Psoas muscle (tissue), 8 donors: Measurements from ENCODE around the gene CACNA1A. TPM values are rescaled to one million over a fixed set of nuclear protein-coding genes. Genes with fewer than 3 reads are reported as not detected.

Source experiments
- ATAC-seq, 4 donors: fragments of 200-7000 bp; cut with Tn5 transposase; one replicate each; pipeline ENCODE4 v1.9.1; 2020; ENCODE audit warnings: moderate library complexity in 3 of 4, mild to moderate bottlenecking in 2 of 4
- DNase-seq, 2 donors: peaks; one replicate each; pipeline ENCODE4 v3.0.0-alpha.2; 2020
- H3K27ac ChIP-seq: fragments of 200-600 bp; one replicate; pipeline ENCODE4 v1.8.0; 2022
- H3K27me3 ChIP-seq, 3 donors: fragments of 200-600 bp in 1 of 3; one replicate each; pipeline versions ENCODE4 v1.6.1 to v1.8.0; 2013 to 2022; ENCODE audit warnings: low read length in 2 of 3, mild to moderate bottlenecking in 2 of 3, moderate library complexity in 1 of 3; ENCODE audit not compliant: insufficient read depth in 3 of 3
- H3K36me3 ChIP-seq, 2 donors: fragments of 200-600 bp in 1 of 2; one replicate each; pipeline versions ENCODE4 v1.6.1 to v1.8.0; 2013 to 2022; ENCODE audit warnings: low read depth in 1 of 2, mild to moderate bottlenecking in 1 of 2, moderate library complexity in 1 of 2; ENCODE audit not compliant: insufficient read depth in 1 of 2
- H3K4me1 ChIP-seq: fragments of 200-600 bp; one replicate; pipeline ENCODE4 v1.8.0; 2022
- H3K4me3 ChIP-seq: fragments of 200-600 bp; one replicate; pipeline ENCODE4 v1.8.0; 2022; ENCODE audit warnings: mild to moderate bottlenecking
- H3K9me3 ChIP-seq: fragments of 200-600 bp; one replicate; pipeline ENCODE4 v1.8.0; 2022
- CTCF ChIP-seq: fragments of 200-600 bp; IDR thresholded peaks from one replicate; pipeline ENCODE4 v1.8.0; 2022; ENCODE audit warnings: antibody characterized with exemption
- WGBS, 3 donors: extraction: QIAGEN DNeasy Blood & Tissue Kit; methylation state at CpG; one replicate each; pipeline versions ENCODE4 v1.1.6 to v1.1.7; 2013; 5-methylcytosine and 5-hydroxymethylcytosine counted together
- intact Hi-C, 2 donors: fragments of 100-400 bp; cut with DNase I; formaldehyde crosslinking; loops; one replicate each; pipeline versions ENCODE4 v1.11.0 to v1.14.2; 2022
- polyA plus RNA-seq, 3 donors: library from polyadenylated mRNA; stranded (reverse); fragments of 200-250 nt; gene quantifications; one replicate each; pipeline ENCODE4 v1.2.3, GENCODE V29; 2013
- total RNA-seq, 4 donors: library from RNA; stranded (reverse); fragmentation: NEBNext Ultra II Directional in 2 of 4; extraction: Animal tissue kit (Norgen Biotek cat#: 25700) in 2 of 4; gene quantifications; one replicate each; pipeline versions ENCODE4 v1.2.1 to v1.2.4, GENCODE V29; 2021 to 2023
- donor health status: healthy with polysubstance abuse.
- donor health status: DM: no; HTN: no; CAD: no; lungs with moderate emphysema.
- donor health status: Bipolar disorder and iron deficiency.
- donor health status: healthy.
- donor health status: DM: yes; HTN: yes; CAD: no.
- donor health status: DM: no; HTN: no; CAD: no.
- donor health status: DM: no; HTN: no; CAD: no.
- donor health status: DM: yes; HTN: yes; CAD: no.

The CACNA1A gene
- total and polyA plus RNA-seq, 7 donors, result 0.14 to 0.60 (median 0.36) TPM

GRCh38 chr19:13209484-13210338 lies 296.6 kb downstream of the CACNA1A start:
- no peaks in the 10 kb centered on the region for H3K9me3 ChIP-seq
- 77 to 84% (median 80%) methylated on average over 13 of the region's 13 CpGs for WGBS, 3 donors
- DNase-seq (no peak), ATAC-seq (peak in 1 of 4 donors; percentile 5)
- no peak overlapping the region for H3K4me3 ChIP-seq
- H3K27ac ChIP-seq, result no peak overlapping the region
- no peaks in the 10 kb centered on the region for H3K4me1 ChIP-seq
- H3K27me3 ChIP-seq, result peaks cover 0 to 21% (median 0%) of the 10 kb centered on the region in 3 donors
- no peak for TF ChIP-seq CTCF
- intact Hi-C loops, result no loop called here
- no peaks in the 10 kb centered on the region for H3K36me3 ChIP-seq

GRCh38 chr19:13208672-13209483 lies 297.4 kb downstream of the CACNA1A start:
- no peaks in the 10 kb centered on the region for H3K4me1 ChIP-seq
- H3K36me3 ChIP-seq, result no peaks in the 10 kb centered on the region
- H3K4me3 ChIP-seq, result peak overlapping the region; percentile 62
- 51 to 70% (median 64%) methylated on average over 39 to 52 of the region's 52 CpGs for WGBS, 3 donors
- no peak for ATAC-seq
- no peaks in the 10 kb centered on the region for H3K9me3 ChIP-seq
- intact Hi-C loops, result no loop called here
- H3K27ac ChIP-seq, result peak overlapping the region; percentile 46
- no peak for TF ChIP-seq CTCF
- peak in 1 of 2 donors; percentile 28 for DNase-seq
- peaks cover 0 to 21% (median 0%) of the 10 kb centered on the region in 3 donors for H3K27me3 ChIP-seq

- ATAC-seq (peak in 3 of 4 donors; percentile 11 to 37 (median 16)), DNase-seq (peak; percentile 42 to 69)
- Histone ChIP-seq H3K9me3 (no peaks in the 10 kb centered on the region), H3K27ac (peak overlapping the region; percentile 65), H3K4me1 (no peaks in the 10 kb centered on the region), H3K27me3 (peaks cover 0 to 21% (median 0%) of the 10 kb centered on the region in 3 donors), H3K4me3 (peak overlapping the region; percentile 62), H3K36me3 (no peaks in the 10 kb centered on the region)
- no peak for TF ChIP-seq CTCF
- 2 to 3% (median 2%) methylated on average over 31 to 39 of the region's 39 CpGs for WGBS, 3 donors
- intact Hi-C loops, result no loop called here
These were observed 298.2 kb downstream of the CACNA1A start for GRCh38 chr19:13207846-13208671.

GRCh38 chr19:13207237-13207845 lies 298.9 kb downstream of the CACNA1A start:
- no peak for TF ChIP-seq CTCF
- Histone ChIP-seq H3K27ac (peak overlapping the region; percentile 65), H3K36me3 (no peaks in the 10 kb centered on the region), H3K4me1 (no peaks in the 10 kb centered on the region), H3K4me3 (peak overlapping the region; percentile 62), H3K27me3 (peaks cover 0 to 21% (median 0%) of the 10 kb centered on the region in 3 donors), H3K9me3 (no peaks in the 10 kb centered on the region)
- no peak for DNase-seq
- WGBS, 3 donors, result 47 to 68% (median 57%) methylated on average over 52 to 79 of the region's 79 CpGs
- intact Hi-C loops, result no loop called here
- ATAC-seq, result peak; percentile 29 to 66 (median 36)
